Testis (tissue), 3 donors: Measurements from ENCODE around the gene LRRC2. TPM values are rescaled to one million over a fixed set of nuclear protein-coding genes. Genes with fewer than 3 reads are reported as not detected.

Experiments
- DNase-seq: peaks from one replicate; pipeline ENCODE4 v3.0.0-alpha.2; 2019
- H3K27ac ChIP-seq, 2 donors: fragments of 200-600 bp; sonication (generic); one replicate each; pipeline ENCODE4 v1.5.1; 2019
- H3K27me3 ChIP-seq: fragments of 200-600 bp; sonication (generic); one replicate; pipeline ENCODE4 v1.5.1; 2019
- H3K36me3 ChIP-seq: fragments of 200-600 bp; sonication (generic); one replicate; pipeline ENCODE4 v1.5.1; 2017; ENCODE audit warnings: low read depth; ENCODE audit errors: missing control alignments
- H3K4me1 ChIP-seq: fragments of 200-600 bp; sonication (generic); one replicate; pipeline ENCODE4 v1.5.1; 2019
- H3K4me3 ChIP-seq, 2 donors: fragments of 200-600 bp; sonication (generic); one replicate each; pipeline ENCODE4 v1.5.1; 2017 to 2019
- H3K9me3 ChIP-seq: fragments of 200-600 bp; sonication (generic); one replicate; pipeline ENCODE4 v1.5.1; 2017
- CTCF ChIP-seq, 3 experiments: fragments of 450-650 bp in 2 of 3; fragments of 200-600 bp in 1 of 3; sonication (generic) in 1 of 3; IDR thresholded peaks; one replicate each; pipeline ENCODE4 v1.5.1; 2016 to 2019; ENCODE audit warnings: antibody characterized with exemption in 3 of 3, mild to moderate bottlenecking in 2 of 3, moderate library complexity in 1 of 3
- POLR2A ChIP-seq: fragments of 450-650 bp; IDR thresholded peaks from one replicate; pipeline ENCODE4 v1.6.1; 2017; ENCODE audit warnings: antibody characterized with exemption, mild to moderate bottlenecking, moderate library complexity
- whole genome bisulfite sequencing, 2 donors: methylation state at CpG; one replicate each; pipeline ENCODE4 v1.1.5; 2018; 5-methylcytosine and 5-hydroxymethylcytosine counted together
- intact Hi-C: fragments of 100-400 bp; cut with DNase I; formaldehyde crosslinking; loops from one replicate; pipeline ENCODE4 v1.15.1; 2023; ENCODE audit warnings: low total_unique reads
- polyA plus RNA-seq: library from polyadenylated mRNA; stranded (reverse); fragments of 350-450 nt; fragmentation: Illumina TruSeq; extraction: RNeasy Lipid Tissue Mini Kit (QIAGEN cat#74804); gene quantifications from one replicate; pipeline ENCODE4 v1.2.3, GENCODE V29; 2014; ENCODE audit warnings: low read depth, low replicate concordance; ENCODE audit not compliant: insufficient read depth
- total RNA-seq, 2 donors: library from RNA; depleted of rRNA; stranded (reverse); fragments of >200 nt; gene quantifications; one replicate each; pipeline ENCODE4 v1.2.3, GENCODE V29; 2016

LRRC2 gene
- total and polyA plus RNA-seq, 3 donors from 2014 or later, result 0.71 to 2.2 (median 0.99) TPM

GRCh38 chr3:46479696-46480095 is 86.4 kb downstream of the LRRC2 start:
- no peak for TF ChIP-seq CTCF (IDR thresholded peaks at IDR 0.05)
- TF ChIP-seq POLR2A, result no peak
- Histone ChIP-seq H3K4me3 (no peak overlapping the region), H3K4me1 (no peaks in the 10 kb centered on the region), H3K9me3 (no peaks in the 10 kb centered on the region), H3K27me3 (no peaks in the 10 kb centered on the region), H3K27ac (no peak overlapping the region), H3K36me3 (no peaks in the 10 kb centered on the region)
- 71 to 94% methylated on average over 5 of the region's 5 CpGs for WGBS, 2 donors
- DNase-seq, result no peak
- intact Hi-C loops, result no loop called here

- TF ChIP-seq CTCF (IDR thresholded peaks at IDR 0.05) (no peak), POLR2A (no peak)
- no peak overlapping the region for H3K4me3 ChIP-seq
- H3K36me3 ChIP-seq, result no peaks in the 10 kb centered on the region
- no peak overlapping the region for H3K27ac ChIP-seq
- no peak for DNase-seq
- WGBS, 2 donors, result 86 to 87% methylated on average over 5 of the region's 5 CpGs
- no peaks in the 10 kb centered on the region for H3K27me3 ChIP-seq
- H3K4me1 ChIP-seq, result no peaks in the 10 kb centered on the region
- intact Hi-C loops, result no loop called here
- H3K9me3 ChIP-seq, result no peaks in the 10 kb centered on the region
These were observed 87.1 kb downstream of the LRRC2 start for GRCh38 chr3:46479021-46479420.

GRCh38 chr3:46478341-46478740 is 87.8 kb downstream of the LRRC2 start:
- Histone ChIP-seq H3K4me3 (no peak overlapping the region), H3K27me3 (no peaks in the 10 kb centered on the region), H3K9me3 (no peaks in the 10 kb centered on the region), H3K4me1 (no peaks in the 10 kb centered on the region), H3K36me3 (no peaks in the 10 kb centered on the region), H3K27ac (no peak overlapping the region)
- TF ChIP-seq CTCF (IDR thresholded peaks at IDR 0.05) (no peak), POLR2A (no peak)
- DNase-seq, result no peak
- 76 to 77% methylated on average over 5 of the region's 5 CpGs for WGBS, 2 donors
- intact Hi-C loops, result no loop called here

GRCh38 chr3:46477756-46478155 is 88.3 kb downstream of the LRRC2 start:
- H3K4me3 ChIP-seq, result no peak overlapping the region
- H3K36me3 ChIP-seq, result no peaks in the 10 kb centered on the region
- H3K4me1 ChIP-seq, result no peaks in the 10 kb centered on the region
- DNase-seq, result no peak
- intact Hi-C loops, result no loop called here
- no peaks in the 10 kb centered on the region for H3K27me3 ChIP-seq
- 73 to 78% methylated on average over 6 of the region's 6 CpGs for WGBS, 2 donors
- no peaks in the 10 kb centered on the region for H3K9me3 ChIP-seq
- TF ChIP-seq CTCF (IDR thresholded peaks at IDR 0.05), result no peak
- TF ChIP-seq POLR2A, result no peak
- no peak overlapping the region for H3K27ac ChIP-seq

- intact Hi-C loops, result no loop called here
- Histone ChIP-seq H3K9me3 (no peaks in the 10 kb centered on the region), H3K4me1 (no peaks in the 10 kb centered on the region), H3K27ac (no peak overlapping the region), H3K27me3 (no peaks in the 10 kb centered on the region), H3K4me3 (no peak overlapping the region), H3K36me3 (no peaks in the 10 kb centered on the region)
- no peak for TF ChIP-seq CTCF (IDR thresholded peaks at IDR 0.05)
- TF ChIP-seq POLR2A, result no peak
- no peak for DNase-seq
- WGBS, 2 donors, result 62 to 75% methylated on average over 4 of the region's 4 CpGs
These were observed 89.0 kb downstream of the LRRC2 start for GRCh38 chr3:46477145-46477544.
